NCI-H524 treated with DMSO at 0.1 percent for 48 hours (cell line): ENCODE results near the gene RBMX2.
"Not testable (repeated sequence)": the region's sequence is repeated elsewhere in the genome, so short reads cannot be mapped to it uniquely, and the experiment has no call there.

Experiments used
- DNase-seq: peaks from one replicate; lab custom pipeline; 2025; lab: John Stamatoyannopoulos, UW

Gene RBMX2

GRCh38 chrX:130401415-130402207 is at the start of gene RBMX2:
RBMX2 (plus strand) TSS chrX:130401987; CDS start chrX:130402033, 46 bp downstream.
- DNase-seq: peak; percentile 22

- DNase-seq: not testable (repeated sequence)
These were observed 49.7 kb upstream of the RBMX2 start for GRCh38 chrX:130352050-130352449.

GRCh38 chrX:130376077-130376476 is 25.7 kb upstream of the RBMX2 start:
- DNase-seq: no peak

GRCh38 chrX:130378024-130378669 is 23.6 kb upstream of the RBMX2 start:
- DNase-seq: peak; percentile 80

- DNase-seq: no peak
These were observed 16.3 kb upstream of the RBMX2 start, which contains the start of gene GPR119 for GRCh38 chrX:130385520-130385919. GPR119 (minus strand) TSS chrX:130385674; CDS start chrX:130385447, 227 bp downstream.

- no peak for DNase-seq
These were observed 15.4 kb upstream of the RBMX2 start for GRCh38 chrX:130386408-130386808.

- DNase-seq: peak; percentile 2
These were observed 8.2 kb upstream of the RBMX2 start for GRCh38 chrX:130393451-130394074.

GRCh38 chrX:130395341-130395740 is 6.4 kb upstream of the RBMX2 start:
- peak; percentile 76 for DNase-seq

- no peak for DNase-seq
These were observed 459 bp downstream of the RBMX2 start for GRCh38 chrX:130402208-130402684.

GRCh38 chrX:130413415-130413814 is 11.6 kb downstream of the RBMX2 start:
- no peak for DNase-seq

GRCh38 chrX:130414800-130415199 is 13.0 kb downstream of the RBMX2 start:
- no peak for DNase-seq

GRCh38 chrX:130415201-130415600 is 13.4 kb downstream of the RBMX2 start:
- DNase-seq: no peak

- no peak for DNase-seq
These were observed 15.0 kb downstream of the RBMX2 start for GRCh38 chrX:130416785-130417184.

GRCh38 chrX:130418066-130418465 is 16.3 kb downstream of the RBMX2 start:
- DNase-seq: no peak

GRCh38 chrX:130418740-130419139 is 17.0 kb downstream of the RBMX2 start:
- DNase-seq: no peak

GRCh38 chrX:130419263-130419662 is 17.5 kb downstream of the RBMX2 start:
- DNase-seq: no peak

- DNase-seq: no peak
These were observed 24.7 kb downstream of the RBMX2 start for GRCh38 chrX:130426531-130426930.

GRCh38 chrX:130429236-130429635 is 27.4 kb downstream of the RBMX2 start:
- DNase-seq: not testable (repeated sequence)

- DNase-seq: no peak
These were observed 34.1 kb downstream of the RBMX2 start for GRCh38 chrX:130435937-130436336.

GRCh38 chrX:130437996-130438395 is 36.2 kb downstream of the RBMX2 start:
- not testable (repeated sequence) for DNase-seq

- DNase-seq: no peak
These were observed 42.1 kb downstream of the RBMX2 start for GRCh38 chrX:130443875-130444274.

GRCh38 chrX:130444641-130445336 is 43.0 kb downstream of the RBMX2 start:
- DNase-seq: no peak
